NCI-H460 (cell line): ENCODE data around the gene IFI35. TPM values are rescaled to one million over a fixed set of nuclear protein-coding genes. Genes with fewer than 3 reads are reported as not detected.
A peak's percentile ranks its signal among the peaks of the same experiment; 100 is the strongest.
"Not testable (repeated sequence)": the region's sequence is repeated elsewhere in the genome, so short reads cannot be mapped to it uniquely, and the experiment has no call there.

Experiments used
- DNase-seq: peaks from one replicate; pipeline ENCODE4 v3.0.0-alpha.2; 2016; ENCODE audit warnings: low read depth; ENCODE audit errors: extremely low read depth
- polyA plus RNA-seq: library from polyadenylated mRNA; depleted of rRNA; stranded (reverse); fragments of >200 nt; gene quantifications from 2 replicates; pipeline ENCODE4 v1.2.3, GENCODE V29; 2014; cell fraction: nucleus; rRNA removed
- total RNA-seq: library from RNA; depleted of rRNA; stranded (reverse); fragments of >200 nt; shearing (Covaris generic); gene quantifications from 2 replicates; pipeline ENCODE4 v1.2.3, GENCODE V29; 2014; rRNA removed

IFI35 gene
- 22.3 and 26.0 TPM in 2 replicates for total RNA-seq
- 33.5 and 56.2 TPM in 2 replicates for polyA plus RNA-seq

DNA sequence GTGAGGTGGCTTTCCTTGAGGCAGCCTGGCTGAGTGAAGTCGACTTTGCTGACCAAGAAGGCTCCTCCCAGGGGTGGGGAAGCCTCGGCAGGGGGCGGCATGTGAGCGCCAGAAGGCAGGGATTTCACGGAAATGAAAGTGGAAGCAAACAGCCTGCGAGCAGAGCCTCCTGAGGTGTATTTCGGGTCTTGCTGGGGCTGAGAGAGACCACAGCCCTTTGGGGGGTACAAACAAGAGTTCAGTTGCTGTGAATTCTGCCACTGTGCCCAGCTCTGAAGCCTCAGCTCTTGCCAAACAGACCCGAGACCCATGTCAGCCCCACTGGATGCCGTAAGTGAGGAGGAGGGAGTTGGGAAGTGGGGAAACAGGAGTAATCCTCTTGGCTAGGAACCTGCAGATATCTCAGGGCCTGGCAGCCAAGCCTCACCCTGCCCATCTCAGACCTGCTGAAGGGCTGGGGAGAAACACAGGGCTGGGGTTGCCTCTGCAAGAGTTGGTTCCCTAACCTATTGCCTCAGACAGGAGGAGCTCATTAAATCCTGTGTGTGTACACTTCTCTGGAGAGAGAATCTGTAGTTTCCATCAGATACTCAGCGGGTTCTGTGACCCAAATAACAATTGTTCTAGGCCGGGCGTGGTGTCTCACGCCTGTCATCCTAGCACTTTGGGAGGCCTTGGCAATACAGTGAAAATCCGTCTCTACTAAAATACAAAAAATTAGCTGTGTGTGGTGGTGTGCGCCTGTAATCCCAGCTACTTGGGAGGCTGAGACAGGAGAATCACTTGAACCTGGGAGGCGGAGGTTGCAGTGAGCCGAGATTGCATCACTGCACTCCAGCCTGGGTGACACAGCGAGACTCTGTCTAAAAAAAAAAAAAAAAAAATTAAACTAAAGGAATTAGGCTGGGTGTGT, at the start of gene IFI35:
Gene IFI35 (plus strand): TSS at position 146 of the 913 bp plus-strand sequence. CDS start 164 bp downstream, at position 310.
- peak; percentile 78 for DNase-seq

GRCh38 chr17:42964161-42964932, 42.2 kb upstream of the IFI35 start, which contains the start of gene AARSD1:
Gene AARSD1 (minus strand): TSS chr17:42964454. CDS start chr17:42964440, 14 bp downstream.
- DNase-seq, result peak; percentile 93

- no peak for DNase-seq
Observed at GRCh38 chr17:42967925-42968324, 38.7 kb upstream of the IFI35 start.

DNA sequence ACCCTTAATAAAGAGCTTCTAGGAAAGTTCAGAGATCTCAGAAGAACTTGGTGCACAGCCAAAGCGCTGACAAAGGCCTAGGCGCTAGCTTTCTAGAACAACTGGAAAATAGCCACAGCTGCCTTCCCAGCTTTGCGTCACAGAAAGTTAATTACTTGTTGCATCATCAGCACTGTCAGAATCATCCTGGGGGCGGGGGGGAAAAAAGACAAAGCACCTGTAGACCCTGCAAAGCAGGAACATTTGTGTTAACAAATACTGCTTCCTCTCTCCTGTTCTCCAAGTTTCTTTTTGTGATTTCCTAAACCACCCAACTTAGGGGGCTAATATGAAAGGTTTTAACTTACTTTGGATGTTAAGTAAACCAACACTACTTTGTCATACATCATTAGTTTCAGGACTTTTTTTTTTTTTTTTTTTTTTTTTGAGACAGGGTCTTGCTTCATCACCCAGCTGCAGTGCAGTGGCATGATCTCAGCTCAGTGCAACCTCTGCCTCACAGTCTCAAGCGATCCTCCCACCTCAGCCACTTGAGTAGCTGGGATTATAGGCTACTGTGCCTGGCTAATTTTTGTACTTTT, 37.5 kb upstream of the IFI35 start:
- no peak for DNase-seq

DNA sequence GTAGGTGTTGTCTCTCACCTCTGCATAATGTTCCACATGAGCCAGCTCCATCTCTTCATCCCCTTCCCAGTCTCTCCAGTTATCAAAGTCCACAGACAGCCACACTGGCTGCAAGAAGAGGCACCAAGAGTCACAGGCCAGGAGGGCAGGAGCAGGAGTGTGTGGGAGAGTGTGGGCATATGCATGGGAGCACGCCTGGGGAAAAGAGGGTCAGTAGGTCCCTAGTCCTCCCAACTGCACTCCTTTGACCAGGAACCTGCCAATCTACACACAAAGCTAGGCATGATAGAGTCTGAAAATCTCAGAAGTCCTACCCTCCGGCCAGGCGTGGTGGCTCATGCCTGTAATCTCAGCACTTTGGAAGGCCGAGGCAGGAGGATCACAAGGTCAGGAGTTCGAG, 35.0 kb upstream of the IFI35 start:
- DNase-seq, result no peak

DNA sequence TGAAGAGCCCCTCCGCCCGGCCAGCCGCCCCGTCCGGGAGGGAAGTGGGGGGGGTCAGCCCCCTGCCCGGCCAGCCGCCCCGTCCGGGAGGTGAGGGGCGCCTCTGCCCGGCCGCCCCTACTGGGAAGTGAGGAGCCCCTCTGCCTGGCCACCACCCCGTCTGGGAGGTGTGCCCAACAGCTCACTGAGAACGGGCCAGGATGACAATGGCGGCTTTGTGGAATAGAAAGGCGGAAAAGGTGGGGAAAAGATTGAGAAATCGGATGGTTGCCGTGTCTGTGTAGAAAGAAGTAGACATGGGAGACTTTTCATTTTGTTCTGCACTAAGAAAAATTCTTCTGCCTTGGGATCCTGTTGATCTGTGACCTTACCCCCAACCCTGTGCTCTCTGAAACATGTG, 33.3 kb upstream of the IFI35 start:
- not testable (repeated sequence) for DNase-seq

DNA sequence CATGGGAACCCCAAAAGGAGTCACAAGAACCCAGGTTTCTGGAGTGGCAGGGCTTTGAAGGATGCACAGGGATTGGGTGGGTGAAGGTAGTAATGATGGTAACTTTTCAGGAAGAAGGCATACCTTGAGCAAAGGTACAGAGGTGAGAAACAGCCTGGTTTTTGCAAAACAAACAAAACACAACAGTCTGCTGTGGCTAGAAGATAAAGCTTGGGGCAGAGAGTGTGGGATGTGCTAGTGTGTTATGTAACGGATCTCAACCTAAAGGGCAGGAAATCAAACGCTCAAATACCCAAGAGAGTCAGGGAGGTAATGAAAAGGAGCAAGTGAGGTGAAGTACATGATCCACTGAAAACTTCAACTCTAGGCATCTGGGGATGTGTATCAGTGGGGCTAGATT, 31.3 kb upstream of the IFI35 start:
- DNase-seq, result no peak

- DNase-seq, result not testable (repeated sequence)
Observed at GRCh38 chr17:42975701-42976100, 30.9 kb upstream of the IFI35 start.

DNA sequence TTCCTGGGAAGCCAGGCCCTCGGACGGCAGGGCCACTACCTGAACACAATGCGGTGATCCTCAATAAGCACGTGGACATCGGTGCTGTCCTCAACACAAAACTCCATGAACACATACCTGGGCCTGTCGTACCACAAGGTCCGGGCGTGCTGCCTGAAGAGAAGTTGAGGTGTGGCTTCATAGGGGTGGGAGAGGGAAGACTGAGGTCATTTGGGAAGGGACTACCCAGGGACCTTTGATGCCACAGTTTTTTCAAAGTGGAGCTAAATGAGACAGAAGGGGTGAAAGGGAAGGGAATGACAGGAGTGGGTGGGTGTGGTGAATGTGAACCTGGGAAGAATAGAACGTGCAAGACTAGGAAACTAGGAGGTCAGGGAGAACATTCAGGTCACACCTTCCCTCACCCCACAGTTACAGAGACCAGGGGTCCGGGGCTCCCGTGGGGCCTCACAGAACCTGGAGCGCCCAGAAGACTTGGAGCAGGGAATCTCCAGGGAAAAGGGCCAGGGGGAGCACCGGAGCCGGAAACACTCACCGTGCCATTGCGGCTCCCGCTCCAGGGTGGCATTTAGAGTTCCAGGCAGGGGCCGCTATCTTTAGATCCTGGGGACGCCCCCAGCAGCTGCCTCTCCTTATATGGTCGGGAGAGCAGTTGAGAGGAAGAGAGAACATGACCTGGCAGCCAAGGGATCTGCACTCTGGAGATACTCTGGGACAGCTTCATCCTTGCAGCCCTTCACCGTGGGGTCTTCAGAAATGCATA, 26.9 kb upstream of the IFI35 start, which contains the start of gene PTGES3L:
Gene PTGES3L (minus strand): TSS at position 570 of the 763 bp plus-strand sequence. CDS start 27 bp downstream, at position 543.
- no peak for DNase-seq

DNA sequence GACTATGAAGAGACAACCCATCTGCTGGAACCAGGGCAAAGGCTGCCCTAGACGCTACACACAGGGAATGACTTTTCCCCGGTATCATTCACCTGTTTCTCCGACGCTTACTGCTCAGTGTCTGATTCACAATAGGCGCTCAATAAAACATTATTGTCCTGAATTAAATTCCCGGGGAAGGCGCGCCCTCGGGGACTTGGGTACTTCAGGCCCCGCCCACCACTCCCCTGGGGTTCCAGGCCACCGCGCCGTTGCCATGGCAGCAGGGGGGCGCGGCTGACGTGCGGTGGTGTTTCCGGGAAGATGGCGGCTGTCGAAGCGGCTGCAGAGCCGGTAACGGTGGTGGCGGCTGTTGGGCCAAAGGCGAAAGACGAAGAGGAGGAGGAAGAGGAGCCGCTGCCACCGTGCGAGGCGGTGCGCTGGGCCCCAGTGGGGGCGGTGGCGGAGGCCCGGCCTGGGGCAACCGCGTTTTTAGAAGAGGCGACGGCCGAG, 26.3 kb upstream of the IFI35 start, which contains the start of gene RUNDC1:
Gene RUNDC1 (plus strand): TSS at position 292 of the 492 bp plus-strand sequence. CDS start 12 bp downstream, at position 304.
- DNase-seq, result peak; percentile 86

- no peak for DNase-seq
Observed at GRCh38 chr17:42980766-42981397, 25.7 kb upstream of the IFI35 start.

GRCh38 chr17:42982266-42982665, 24.3 kb upstream of the IFI35 start:
- DNase-seq, result no peak

DNA sequence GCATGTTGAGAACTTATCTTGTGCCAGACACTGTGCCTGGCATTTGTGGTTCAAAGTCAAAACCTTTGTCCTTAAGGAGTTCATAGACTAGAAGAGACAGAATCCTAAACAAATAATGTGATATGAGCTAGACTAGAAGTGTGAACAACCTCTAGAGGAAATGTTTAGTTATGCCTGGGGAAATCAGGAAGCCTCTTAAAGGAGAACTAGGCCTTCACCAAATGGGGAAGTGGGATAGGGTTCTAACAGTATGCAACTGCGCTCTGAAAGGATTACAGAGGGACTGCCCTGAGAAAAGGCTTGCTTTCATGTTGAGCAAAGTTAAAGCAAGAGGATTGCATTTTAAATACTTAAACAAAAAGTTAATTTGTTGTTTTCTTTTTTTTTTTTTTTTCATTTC, 21.4 kb upstream of the IFI35 start:
- DNase-seq, result no peak

GRCh38 chr17:42989141-42989540, 17.4 kb upstream of the IFI35 start:
- DNase-seq, result no peak

DNA sequence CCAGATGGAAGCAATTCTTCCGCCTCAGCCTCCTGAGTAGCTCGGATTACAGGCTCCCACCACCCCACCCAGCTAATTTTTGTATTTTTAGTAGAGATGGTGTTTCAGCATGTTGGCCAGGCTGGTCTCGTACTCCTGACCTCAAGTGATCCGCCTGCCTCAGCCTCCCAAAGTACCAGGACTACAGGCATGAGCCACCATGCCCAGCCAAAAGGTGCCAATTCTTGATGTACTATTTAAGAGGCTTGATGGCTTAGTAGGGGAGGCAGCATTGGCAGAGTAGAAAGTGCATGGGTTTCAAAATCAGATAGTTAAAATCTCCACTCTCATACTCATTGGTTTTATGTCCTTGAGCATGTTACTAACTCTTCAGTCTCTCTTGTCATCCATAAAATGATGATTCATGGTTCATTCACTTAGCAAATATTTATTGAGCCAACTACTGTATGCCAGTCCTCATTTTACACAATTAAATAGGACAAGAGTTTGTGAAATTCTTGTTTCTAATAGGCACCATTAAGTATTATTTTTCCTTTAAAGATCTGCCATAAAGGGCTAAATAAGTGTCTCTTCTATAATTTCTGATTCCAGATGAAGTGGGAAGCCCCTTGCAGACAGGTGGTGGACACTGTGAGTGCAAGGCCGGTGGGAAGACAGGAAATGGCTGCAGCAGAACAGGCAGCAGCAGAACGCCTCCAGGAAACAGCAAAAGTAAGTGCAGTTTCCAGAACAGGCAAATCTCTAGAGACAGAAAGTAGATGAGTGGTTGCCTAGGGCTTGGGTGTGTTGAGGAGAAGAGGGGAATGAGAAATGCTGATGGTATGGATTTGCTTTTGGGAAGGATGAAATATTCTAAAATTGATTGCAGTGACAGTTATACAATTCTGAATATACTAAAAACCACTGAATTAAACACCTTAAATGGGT, 16.6 kb upstream of the IFI35 start:
- peak; percentile 43 for DNase-seq

DNA sequence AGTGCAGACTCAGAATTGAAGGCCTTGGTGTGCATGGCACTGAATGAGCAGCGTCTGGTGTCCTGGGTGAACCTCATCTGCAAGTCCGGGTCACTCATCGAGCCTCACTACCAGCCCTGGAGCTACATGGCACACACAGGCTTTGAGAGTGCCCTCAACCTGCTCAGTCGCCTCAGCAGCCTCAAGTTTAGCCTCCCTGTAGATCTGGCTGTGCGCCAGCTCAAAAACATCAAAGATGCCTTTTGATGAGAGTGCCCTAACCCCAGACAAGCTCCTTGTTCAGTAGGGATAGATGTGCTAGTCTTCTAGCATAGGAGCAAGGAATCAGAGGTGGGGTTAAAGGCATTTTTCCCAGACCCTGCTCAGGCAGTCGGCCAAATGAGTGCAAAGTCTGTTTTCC, 15.1 kb upstream of the IFI35 start:
- no peak for DNase-seq

DNA sequence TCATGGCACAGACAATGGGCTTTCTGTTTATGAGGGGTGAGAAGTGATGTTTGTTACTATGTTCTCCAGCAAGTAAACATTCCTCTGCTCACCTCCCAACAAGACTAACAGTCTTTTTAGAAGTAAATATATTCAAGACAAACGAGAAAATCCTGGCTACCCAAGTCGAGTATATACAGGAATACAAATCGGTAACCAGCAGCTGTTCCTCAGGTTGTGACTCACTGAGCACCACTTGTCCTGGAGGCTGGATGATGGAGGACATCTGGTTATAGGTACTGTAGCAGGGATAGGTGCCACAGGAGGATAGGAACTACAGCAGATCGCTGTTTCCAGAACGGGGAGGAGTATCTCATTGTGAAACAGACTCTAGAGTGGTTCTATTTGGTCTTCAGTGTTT, 13.7 kb upstream of the IFI35 start:
- DNase-seq, result no peak

DNA sequence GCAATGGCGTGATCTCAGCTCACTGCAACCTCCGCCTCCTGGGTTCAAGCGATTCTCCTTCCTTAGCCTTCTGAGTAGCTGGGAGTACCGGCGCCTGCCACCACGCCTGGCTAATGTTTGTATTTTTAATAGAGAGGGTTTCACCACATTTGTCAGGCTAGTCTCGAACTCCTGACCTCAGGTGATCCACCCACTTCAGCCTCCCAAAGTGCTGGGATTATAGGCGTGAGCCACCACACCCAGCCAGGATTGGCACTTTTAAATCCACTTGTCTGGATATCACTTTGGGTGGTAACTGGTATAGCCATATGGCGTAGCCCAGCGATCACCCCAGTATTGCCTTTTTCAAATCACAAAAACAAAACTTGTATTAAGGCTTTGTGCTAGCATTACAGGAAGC, 12.7 kb upstream of the IFI35 start:
- not testable (repeated sequence) for DNase-seq
